GOT3 (cell line): ENCODE measurements around the gene LRRC8C.
"Not testable (repeated sequence)": the region's sequence is repeated elsewhere in the genome, so short reads cannot be mapped to it uniquely, and the experiment has no call there.

Experiments
- DNase-seq: peaks from one replicate; lab custom pipeline; 2025; ENCODE audit warnings: mixed read lengths; lab: John Stamatoyannopoulos, UW

Gene LRRC8C

GRCh38 chr1:89607586-89608318, 25.2 kb upstream of the LRRC8C start:
- DNase-seq, result no peak

GRCh38 chr1:89608319-89608983, 24.5 kb upstream of the LRRC8C start:
- DNase-seq, result no peak

- no peak for DNase-seq
Measured at GRCh38 chr1:89608984-89609725, 23.8 kb upstream of the LRRC8C start.

- no peak for DNase-seq
Measured at GRCh38 chr1:89609781-89610456, 23.0 kb upstream of the LRRC8C start.

GRCh38 chr1:89610457-89611011, 22.4 kb upstream of the LRRC8C start:
- DNase-seq, result no peak

- no peak for DNase-seq
Measured at GRCh38 chr1:89611721-89612120, 21.2 kb upstream of the LRRC8C start.

- no peak for DNase-seq
Measured at GRCh38 chr1:89613928-89614327, 19.0 kb upstream of the LRRC8C start.

GRCh38 chr1:89615676-89616598, 17.0 kb upstream of the LRRC8C start:
- no peak for DNase-seq

GRCh38 chr1:89616844-89617627, 15.9 kb upstream of the LRRC8C start:
- DNase-seq, result no peak

GRCh38 chr1:89620664-89621063, 12.3 kb upstream of the LRRC8C start:
- DNase-seq, result no peak

GRCh38 chr1:89622895-89623294, 10.0 kb upstream of the LRRC8C start:
- DNase-seq, result no peak

- no peak for DNase-seq
Measured at GRCh38 chr1:89624314-89624713, 8.6 kb upstream of the LRRC8C start.

- no peak for DNase-seq
Measured at GRCh38 chr1:89624715-89625323, 8.1 kb upstream of the LRRC8C start.

- no peak for DNase-seq
Measured at GRCh38 chr1:89627596-89627962, 5.3 kb upstream of the LRRC8C start.

- no peak for DNase-seq
Measured at GRCh38 chr1:89629146-89629545, 3.8 kb upstream of the LRRC8C start.

- not testable (repeated sequence) for DNase-seq
Measured at GRCh38 chr1:89629600-89629999, 3.3 kb upstream of the LRRC8C start.

GRCh38 chr1:89630048-89630447, 2.9 kb upstream of the LRRC8C start:
- no peak for DNase-seq

GRCh38 chr1:89631816-89632656, 884 bp upstream of the LRRC8C start:
- no peak for DNase-seq

GRCh38 chr1:89633248-89633799, 404 bp downstream of the LRRC8C start:
- no peak for DNase-seq
